ENCODE results near the gene DLG5. TPM values are rescaled to one million over a fixed set of nuclear protein-coding genes. Genes with fewer than 3 reads are reported as not detected.
A peak's percentile ranks its signal among the peaks of the same experiment; 100 is the strongest.

Gene DLG5
- total and polyA plus RNA-seq, 9 of the 15 experiments (the other 6 are each of a cell fraction or from before 2014, with no cell fraction given): 1.4 to 26.8 (median 11.2) TPM

DNA sequence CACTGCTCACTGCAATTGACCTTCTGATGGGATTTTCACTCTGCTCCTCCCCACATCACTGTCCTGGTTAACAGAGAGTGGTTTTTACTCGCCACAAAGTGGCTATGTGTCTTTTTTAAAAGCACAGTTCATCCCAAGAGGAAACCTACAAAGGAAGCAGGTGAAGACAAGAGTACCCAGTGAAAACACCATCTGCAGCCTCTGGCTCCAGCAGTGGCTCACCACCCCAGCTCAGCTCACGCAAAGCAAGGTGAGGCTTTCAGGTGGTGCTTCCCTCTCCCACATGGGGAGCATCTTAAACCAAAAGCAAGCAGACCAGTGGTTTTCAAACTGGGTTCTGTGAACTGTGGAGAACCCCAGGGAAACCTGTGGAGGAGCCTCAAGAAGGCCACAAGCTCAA is 14.0 kb downstream of the DLG5 start:
- TF ChIP-seq GATA2 (CRISPR knock-in tag; IDR thresholded peaks at IDR 0.05) (no peak), ZC3H8 (IDR thresholded peaks at IDR 0.05) (no peak), ZNF830 (CRISPR knock-in tag; IDR thresholded peaks at IDR 0.05) (peak; percentile 26; the same call in 1 of the 2 replicates)
- no peak for FAIRE-seq
- no peak for DNase-seq (ENCODE audit: extremely low read depth in 1 of 4, low spot score in 3 of 4)
- intact Hi-C loops (cut with micrococcal nuclease): no loop called here
- H2AFZ ChIP-seq (ENCODE audit: low read depth, low read length): no peak overlapping the region
- H3K27ac ChIP-seq (ENCODE audit: extremely low read depth, low read depth, low read length): no peak overlapping the region; the same call in 2 of the 3 replicates
- no peak for ATAC-seq
- H3K9me1 ChIP-seq (ENCODE audit: control insufficient read depth, insufficient read depth, low read length): no peaks in the 10 kb centered on the region
- ChIA-PET POLR2A (interaction anchor here (0.6 to 7.2 kb wide), 4 partner anchors 9 to 40 kb away, joined by 3 to 83 read pairs (median 6); partner anchors contain the start of gene DLG5), CTCF (ENCODE audit: low intra/inter-chr PET ratio) (no interaction called here)
- H3K4me3 ChIP-seq: no peak overlapping the region
- WGBS (ENCODE audit: insufficient coverage, low coverage, missing lambda C conversion rate): 89% methylated on average over 2 of the region's 2 CpGs
- H4K20me1 ChIP-seq (replicated peaks; ENCODE audit: control insufficient read depth, insufficient read depth, low read length): no peaks in the 10 kb centered on the region
- peaks cover 85% of the 10 kb centered on the region for H3K79me2 ChIP-seq (ENCODE audit: control insufficient read depth, insufficient read depth, low read length)
- H3K9ac ChIP-seq (ENCODE audit: insufficient read depth in 1 of 2, low read depth in 2 of 2, low read length in 2 of 2): peak overlapping the region in 1 of 2 experiments; percentile 60; a peak in 1 of 4 replicates
- in situ Hi-C loops (cut with MboI): no loop called here
- no peaks in the 10 kb centered on the region for H3K36me3 ChIP-seq (ENCODE audit: control insufficient read depth, insufficient read depth, low read length)
- no TSS peak for BruUV-seq (replicated peaks)
- H3K27me3 ChIP-seq (ENCODE audit: control insufficient read depth in 2 of 2, insufficient read depth in 2 of 2, low read length in 2 of 2): no peaks in the 10 kb centered on the region
- peaks cover 35 to 46% of the 10 kb centered on the region in 2 experiments for H3K4me1 ChIP-seq (replicated peaks in 1 of 2; ENCODE audit: control insufficient read depth in 2 of 2, insufficient read depth in 2 of 2, low read length in 2 of 2)
- H3K4me2 ChIP-seq (ENCODE audit: insufficient read depth, low read length): no peak overlapping the region
- H3K9me3 ChIP-seq (replicated peaks; ENCODE audit: control insufficient read depth, insufficient read depth, low read depth, low read length): no peaks in the 10 kb centered on the region

DNA sequence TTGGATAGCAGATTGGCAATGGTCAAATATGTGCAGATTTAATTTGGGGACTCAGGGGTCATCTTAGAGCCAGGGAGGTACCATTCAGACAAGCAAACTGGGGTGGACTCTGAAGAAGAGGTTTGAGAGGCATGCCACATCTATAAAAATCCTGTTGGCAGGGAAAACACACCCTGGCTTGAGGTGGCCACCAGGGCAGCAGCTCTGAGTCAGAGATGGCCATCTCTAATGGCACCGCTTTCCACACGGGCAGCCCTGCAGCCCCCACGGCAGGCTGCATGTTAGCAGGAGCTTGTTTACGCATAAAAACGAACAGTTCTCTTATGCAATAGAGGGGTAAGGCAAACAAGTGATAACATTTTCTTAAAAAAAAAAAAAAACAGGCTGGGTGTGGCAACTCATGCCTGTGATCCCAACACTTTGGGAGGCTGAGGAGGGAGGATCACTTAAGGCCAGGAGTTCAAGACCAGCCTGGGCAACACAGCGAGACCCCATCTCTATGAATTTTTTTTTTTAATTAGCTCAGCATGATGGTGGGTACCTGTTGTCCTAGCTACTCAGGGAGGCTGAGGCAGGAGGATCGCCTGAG is 14.9 kb downstream of the DLG5 start:
- BruUV-seq (replicated peaks): no TSS peak
- WGBS (ENCODE audit: insufficient coverage, low coverage, missing lambda C conversion rate): 38% methylated on average over 7 of the region's 7 CpGs
- peak; percentile 34 for ATAC-seq
- H3K27ac ChIP-seq (ENCODE audit: extremely low read depth, low read depth, low read length): peak overlapping the region; percentile 30; the same call in 2 of the 3 replicates
- peak overlapping the region; percentile 9 to 84; a peak in 3 of 4 replicates for H3K9ac ChIP-seq (ENCODE audit: insufficient read depth in 1 of 2, low read depth in 2 of 2, low read length in 2 of 2)
- intact Hi-C loops (cut with micrococcal nuclease) (loop anchor here (2.0 kb wide), 1 partner anchor 13 kb away; no protein-coding TSS in a partner anchor), in situ Hi-C loops (cut with MboI) (no loop called here)
- H3K4me2 ChIP-seq (ENCODE audit: insufficient read depth, low read length): peak overlapping the region; percentile 29; the same call in 1 of the 2 replicates
- H3K4me3 ChIP-seq: no peak overlapping the region
- peaks cover 90% of the 10 kb centered on the region for H3K79me2 ChIP-seq (ENCODE audit: control insufficient read depth, insufficient read depth, low read length)
- ChIA-PET POLR2A (interaction anchor here (0.5 to 7.2 kb wide), 8 partner anchors 10 to 43 kb away, joined by 3 to 83 read pairs (median 3); partner anchors contain the start of gene DLG5), CTCF (ENCODE audit: low intra/inter-chr PET ratio) (no interaction called here)
- 0 out of 2 replicates have a peak, but pooled peaks cover 3% of the 10 kb centered on the region for H4K20me1 ChIP-seq (replicated peaks; ENCODE audit: control insufficient read depth, insufficient read depth, low read length)
- H3K36me3 ChIP-seq (ENCODE audit: control insufficient read depth, insufficient read depth, low read length): no peaks in the 10 kb centered on the region
- DNase-seq (ENCODE audit: extremely low read depth in 1 of 4, low spot score in 3 of 4): peak; percentile 57 to 62 (median 59)
- no peak for FAIRE-seq
- H3K4me1 ChIP-seq (replicated peaks in 1 of 2; ENCODE audit: control insufficient read depth in 2 of 2, insufficient read depth in 2 of 2, low read length in 2 of 2): peaks cover 43 to 55% of the 10 kb centered on the region in 2 experiments
- H2AFZ ChIP-seq (ENCODE audit: low read depth, low read length): no peak overlapping the region
- H3K27me3 ChIP-seq (ENCODE audit: control insufficient read depth in 2 of 2, insufficient read depth in 2 of 2, low read length in 2 of 2): no peaks in the 10 kb centered on the region
- no peaks in the 10 kb centered on the region for H3K9me3 ChIP-seq (replicated peaks; ENCODE audit: control insufficient read depth, insufficient read depth, low read depth, low read length)
- no peaks in the 10 kb centered on the region for H3K9me1 ChIP-seq (ENCODE audit: control insufficient read depth, insufficient read depth, low read length)
- TF ChIP-seq, protein P1, sequence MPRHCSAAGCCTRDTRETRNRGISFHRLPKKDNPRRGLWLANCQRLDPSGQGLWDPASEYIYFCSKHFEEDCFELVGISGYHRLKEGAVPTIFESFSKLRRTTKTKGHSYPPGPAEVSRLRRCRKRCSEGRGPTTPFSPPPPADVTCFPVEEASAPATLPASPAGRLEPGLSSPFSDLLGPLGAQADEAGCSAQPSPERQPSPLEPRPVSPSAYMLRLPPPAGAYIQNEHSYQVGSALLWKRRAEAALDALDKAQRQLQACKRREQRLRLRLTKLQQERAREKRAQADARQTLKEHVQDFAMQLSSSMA (CRISPR knock-in tag; IDR thresholded peaks at IDR 0.05): no peak
- TF ChIP-seq EGR1 (conservative IDR thresholded peaks at IDR 0.05): no peak
- TF ChIP-seq, protein P2, sequence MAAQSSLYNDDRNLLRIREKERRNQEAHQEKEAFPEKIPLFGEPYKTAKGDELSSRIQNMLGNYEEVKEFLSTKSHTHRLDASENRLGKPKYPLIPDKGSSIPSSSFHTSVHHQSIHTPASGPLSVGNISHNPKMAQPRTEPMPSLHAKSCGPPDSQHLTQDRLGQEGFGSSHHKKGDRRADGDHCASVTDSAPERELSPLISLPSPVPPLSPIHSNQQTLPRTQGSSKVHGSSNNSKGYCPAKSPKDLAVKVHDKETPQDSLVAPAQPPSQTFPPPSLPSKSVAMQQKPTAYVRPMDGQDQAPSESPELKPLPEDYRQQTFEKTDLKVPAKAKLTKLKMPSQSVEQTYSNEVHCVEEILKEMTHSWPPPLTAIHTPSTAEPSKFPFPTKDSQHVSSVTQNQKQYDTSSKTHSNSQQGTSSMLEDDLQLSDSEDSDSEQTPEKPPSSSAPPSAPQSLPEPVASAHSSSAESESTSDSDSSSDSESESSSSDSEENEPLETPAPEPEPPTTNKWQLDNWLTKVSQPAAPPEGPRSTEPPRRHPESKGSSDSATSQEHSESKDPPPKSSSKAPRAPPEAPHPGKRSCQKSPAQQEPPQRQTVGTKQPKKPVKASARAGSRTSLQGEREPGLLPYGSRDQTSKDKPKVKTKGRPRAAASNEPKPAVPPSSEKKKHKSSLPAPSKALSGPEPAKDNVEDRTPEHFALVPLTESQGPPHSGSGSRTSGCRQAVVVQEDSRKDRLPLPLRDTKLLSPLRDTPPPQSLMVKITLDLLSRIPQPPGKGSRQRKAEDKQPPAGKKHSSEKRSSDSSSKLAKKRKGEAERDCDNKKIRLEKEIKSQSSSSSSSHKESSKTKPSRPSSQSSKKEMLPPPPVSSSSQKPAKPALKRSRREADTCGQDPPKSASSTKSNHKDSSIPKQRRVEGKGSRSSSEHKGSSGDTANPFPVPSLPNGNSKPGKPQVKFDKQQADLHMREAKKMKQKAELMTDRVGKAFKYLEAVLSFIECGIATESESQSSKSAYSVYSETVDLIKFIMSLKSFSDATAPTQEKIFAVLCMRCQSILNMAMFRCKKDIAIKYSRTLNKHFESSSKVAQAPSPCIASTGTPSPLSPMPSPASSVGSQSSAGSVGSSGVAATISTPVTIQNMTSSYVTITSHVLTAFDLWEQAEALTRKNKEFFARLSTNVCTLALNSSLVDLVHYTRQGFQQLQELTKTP (IDR thresholded peaks at IDR 0.05; ENCODE audit: low read depth in 1 of 2, partially characterized antibody in 2 of 2): peak in 1 of 2 experiments; percentile 65
- no peak for TF ChIP-seq KLF1 (tag; IDR thresholded peaks at IDR 0.05)
- TF ChIP-seq NCOA1 (IDR thresholded peaks at IDR 0.05; ENCODE audit: low read depth): peak; percentile 58; the same call in 1 of the 2 replicates
